GM06990 (cell line): ENCODE results near the gene PRAMEF10.
"Not testable (repeated sequence)": the region's sequence is repeated elsewhere in the genome, so short reads cannot be mapped to it uniquely, and the experiment has no call there.

ENCODE experiments used
- DNase-seq: peaks from one replicate; pipeline ENCODE4 v3.0.0-alpha.2; 2011; ENCODE audit not compliant: insufficient read length; ENCODE audit errors: extremely low read depth
- H3K27me3 ChIP-seq: replicated peaks from 2 replicates; pipeline ENCODE4 v1.6.0; 2011; ENCODE audit warnings: low read length; ENCODE audit not compliant: control insufficient read depth, insufficient read depth
- H3K36me3 ChIP-seq: 2 replicates; pipeline ENCODE4 v1.5.1; 2011; ENCODE audit warnings: low read length; ENCODE audit not compliant: control insufficient read depth, insufficient read depth
- H3K4me3 ChIP-seq: replicated peaks from 2 replicates; pipeline ENCODE4 v1.5.1; 2011; ENCODE audit warnings: low read depth, mild to moderate bottlenecking, control low read depth, low read length
- CTCF ChIP-seq: IDR thresholded peaks from 2 replicates; pipeline ENCODE4 v1.5.1; 2011; ENCODE audit warnings: low read length, control low read depth, mild to moderate bottlenecking, inconsistent platforms; ENCODE audit not compliant: insufficient read depth, poor library complexity, severe bottlenecking

PRAMEF10 gene

DNA sequence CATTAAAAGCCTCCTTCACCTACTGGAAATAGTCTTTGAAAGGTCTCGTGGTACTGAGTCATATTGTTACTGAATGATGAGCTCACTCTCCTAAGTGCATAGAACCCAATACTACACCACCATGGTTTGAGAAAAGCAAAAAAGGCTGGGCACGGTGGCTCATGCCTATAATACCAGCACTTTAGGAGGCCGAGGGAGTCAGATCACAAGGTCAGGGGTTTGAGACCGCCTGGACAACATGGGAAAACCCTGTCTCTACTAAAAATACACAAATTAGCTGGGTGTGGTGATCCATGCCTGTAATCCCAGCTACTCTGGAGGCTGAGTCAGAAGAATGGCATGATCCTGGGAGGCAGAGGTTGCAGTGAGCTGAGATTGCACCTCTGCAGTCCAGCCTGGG lies 46.3 kb downstream of the PRAMEF10 start:
- H3K36me3 ChIP-seq: no peaks in the 10 kb centered on the region
- no peak for DNase-seq

GRCh38 chr1:12848620-12849019 lies 49.5 kb downstream of the PRAMEF10 start, which contains the start of gene HNRNPCL1:
TSS of gene HNRNPCL1 (minus strand) at chr1:12848720. CDS start at chr1:12848289, 431 bp downstream.
- H3K4me3 ChIP-seq, DNase-seq: not testable (repeated sequence)

More for the DNA sequence above, 46.3 kb downstream of the PRAMEF10 start:
- Histone ChIP-seq H3K4me3 (no peak overlapping the region), H3K27me3 (no peaks in the 10 kb centered on the region)
- no peak for TF ChIP-seq CTCF

More at GRCh38 chr1:12848620-12849019, 49.5 kb downstream of the PRAMEF10 start, which contains the start of gene HNRNPCL1:
- H3K27me3 ChIP-seq, H3K36me3 ChIP-seq: not testable (repeated sequence)
